Tibial artery (tissue), 4 donors: ENCODE data around the gene DPP6.

Experiments used
- DNase-seq, 2 donors: peaks; one replicate each; pipeline ENCODE4 v3.0.0-alpha.2; 2019
- H3K27ac ChIP-seq, 2 donors: fragments of 200-600 bp; sonication (generic) in 1 of 2; 1 replicate in 1 of 2; 2 replicates in 1 of 2; pipeline ENCODE4 v1.5.1; 2018 to 2019; ENCODE audit warnings: mild to moderate bottlenecking in 1 of 2
- H3K27me3 ChIP-seq, 2 donors: fragments of 200-600 bp; sonication (generic) in 1 of 2; one replicate each; pipeline versions ENCODE4 v1.5.1 to v1.6.0; 2016 to 2019
- H3K36me3 ChIP-seq, 3 donors: fragments of 200-600 bp; sonication (generic) in 2 of 3; one replicate each; pipeline ENCODE4 v1.5.1; 2016 to 2019; ENCODE audit warnings: mild to moderate bottlenecking in 2 of 3
- H3K4me1 ChIP-seq, 4 donors: fragments of 200-600 bp; sonication (generic) in 2 of 4; 1 replicate in 3 of 4; 2 replicates in 1 of 4; pipeline ENCODE4 v1.5.1; 2016 to 2019
- H3K4me3 ChIP-seq, 2 donors: fragments of 200-600 bp; sonication (generic) in 1 of 2; 1 replicate in 1 of 2; 2 replicates in 1 of 2; pipeline ENCODE4 v1.5.1; 2018 to 2019; ENCODE audit warnings: mild to moderate bottlenecking in 2 of 2
- H3K9me3 ChIP-seq, 3 donors: fragments of 200-600 bp; sonication (generic) in 1 of 3; one replicate each; pipeline ENCODE4 v1.5.1; 2016 to 2019
- CTCF ChIP-seq, 2 experiments: fragments of 200-600 bp in 1 of 2; fragments of 450-650 bp in 1 of 2; IDR thresholded peaks; one replicate each; pipeline ENCODE4 v1.5.1; 2017 to 2019; ENCODE audit warnings: antibody characterized with exemption in 2 of 2, mild to moderate bottlenecking in 1 of 2, moderate library complexity in 1 of 2
- intact Hi-C: fragments of 100-400 bp; cut with DNase I; formaldehyde crosslinking; loops from one replicate; pipeline ENCODE4 v1.15.0; 2023; ENCODE audit warnings: low total_unique reads

Gene DPP6

DNA sequence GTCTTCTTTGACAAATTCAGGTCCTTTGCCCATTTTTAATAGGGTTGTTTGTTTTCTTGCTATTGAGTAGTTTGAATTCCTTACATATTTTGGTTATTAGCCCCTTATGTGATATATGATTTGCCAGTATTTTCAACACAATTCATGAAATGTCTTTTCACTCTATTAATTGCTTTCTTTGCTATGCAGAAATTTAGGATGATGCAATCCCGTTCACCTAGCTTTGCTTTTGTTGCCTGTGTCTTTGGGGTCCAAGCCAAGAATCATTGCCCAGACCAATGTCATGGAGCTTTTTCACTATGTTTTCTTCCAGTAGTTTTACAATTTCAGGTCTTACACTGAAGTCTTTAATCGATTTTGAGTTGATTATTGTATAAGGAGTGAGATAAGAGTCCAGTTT lies 796.3 kb downstream of the DPP6 start:
- intact Hi-C loops, result no loop called here
- Histone ChIP-seq H3K36me3 (no peaks in the 10 kb centered on the region), H3K4me1 (no peaks in the 10 kb centered on the region), H3K9me3 (no peaks in the 10 kb centered on the region), H3K27ac (no peak overlapping the region), H3K4me3 (no peak overlapping the region), H3K27me3 (no peaks in the 10 kb centered on the region)
- no peak for TF ChIP-seq CTCF (IDR thresholded peaks at IDR 0.05)
- no peak for DNase-seq

DNA sequence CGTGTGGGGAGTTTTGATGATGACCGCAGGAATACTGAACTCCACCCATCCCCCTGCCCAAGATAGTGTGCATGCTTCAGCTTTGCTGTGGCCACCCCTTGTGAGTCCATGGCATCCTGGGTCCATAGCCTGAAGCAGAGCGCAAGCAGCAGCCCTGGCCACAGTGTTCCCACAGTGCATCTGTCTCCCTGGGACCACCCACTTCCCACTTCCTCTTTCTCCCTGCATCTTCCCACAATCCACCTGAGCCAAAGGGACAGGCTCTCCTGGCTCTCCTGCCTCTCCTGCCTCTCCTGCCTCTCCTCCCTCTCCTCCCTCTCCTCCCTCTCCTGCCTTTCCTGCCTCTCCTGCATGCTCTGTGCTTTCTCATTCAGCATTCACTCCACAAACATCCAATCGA lies 800.0 kb downstream of the DPP6 start:
- TF ChIP-seq CTCF (IDR thresholded peaks at IDR 0.05), result no peak
- H3K4me1 ChIP-seq, result no peaks in the 10 kb centered on the region
- peak in 1 of 2 donors; percentile 44 for DNase-seq
- H3K27ac ChIP-seq, result no peak overlapping the region
- no peak overlapping the region for H3K4me3 ChIP-seq
- H3K9me3 ChIP-seq, result no peaks in the 10 kb centered on the region
- no peaks in the 10 kb centered on the region for H3K27me3 ChIP-seq
- intact Hi-C loops, result no loop called here
- no peaks in the 10 kb centered on the region for H3K36me3 ChIP-seq

GRCh38 chr7:154853063-154853726 lies 801.0 kb downstream of the DPP6 start:
- H3K27ac ChIP-seq, result no peak overlapping the region
- no peaks in the 10 kb centered on the region for H3K36me3 ChIP-seq
- intact Hi-C loops, result no loop called here
- no peak overlapping the region for H3K4me3 ChIP-seq
- TF ChIP-seq CTCF (IDR thresholded peaks at IDR 0.05), result no peak
- H3K9me3 ChIP-seq, result no peaks in the 10 kb centered on the region
- DNase-seq, result peak in 1 of 2 donors; percentile 7
- no peaks in the 10 kb centered on the region for H3K4me1 ChIP-seq
- no peaks in the 10 kb centered on the region for H3K27me3 ChIP-seq

DNA sequence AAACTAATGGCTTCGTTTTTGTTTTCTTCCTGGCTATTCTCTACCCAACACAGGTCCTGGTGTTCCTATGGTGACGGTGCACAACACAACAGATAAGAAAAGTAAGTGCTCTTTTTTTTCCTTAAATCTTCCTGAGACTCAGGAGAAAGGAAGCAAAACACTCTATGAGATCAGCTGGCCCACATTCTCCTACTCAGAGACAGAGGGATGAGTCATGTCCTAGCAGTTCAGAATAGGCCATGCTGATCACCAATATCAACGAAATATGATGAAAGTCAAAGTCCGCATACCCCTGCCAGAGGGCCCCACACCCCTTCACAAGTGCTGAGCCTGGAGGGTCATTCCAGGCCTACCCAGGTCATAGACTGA lies 801.5 kb downstream of the DPP6 start:
- no peaks in the 10 kb centered on the region for H3K27me3 ChIP-seq
- no peaks in the 10 kb centered on the region for H3K9me3 ChIP-seq
- TF ChIP-seq CTCF (IDR thresholded peaks at IDR 0.05), result no peak
- no peaks in the 10 kb centered on the region for H3K4me1 ChIP-seq
- no peak overlapping the region for H3K4me3 ChIP-seq
- no peaks in the 10 kb centered on the region for H3K36me3 ChIP-seq
- peak in 1 of 2 donors; percentile 19 for DNase-seq
- intact Hi-C loops, result no loop called here
- no peak overlapping the region for H3K27ac ChIP-seq

GRCh38 chr7:154854836-154855235 lies 802.6 kb downstream of the DPP6 start:
- Histone ChIP-seq H3K4me3 (no peak overlapping the region), H3K27ac (no peak overlapping the region), H3K9me3 (no peaks in the 10 kb centered on the region), H3K27me3 (no peaks in the 10 kb centered on the region), H3K36me3 (no peaks in the 10 kb centered on the region), H3K4me1 (no peaks in the 10 kb centered on the region)
- no peak for DNase-seq
- no peak for TF ChIP-seq CTCF (IDR thresholded peaks at IDR 0.05)
- intact Hi-C loops, result no loop called here

DNA sequence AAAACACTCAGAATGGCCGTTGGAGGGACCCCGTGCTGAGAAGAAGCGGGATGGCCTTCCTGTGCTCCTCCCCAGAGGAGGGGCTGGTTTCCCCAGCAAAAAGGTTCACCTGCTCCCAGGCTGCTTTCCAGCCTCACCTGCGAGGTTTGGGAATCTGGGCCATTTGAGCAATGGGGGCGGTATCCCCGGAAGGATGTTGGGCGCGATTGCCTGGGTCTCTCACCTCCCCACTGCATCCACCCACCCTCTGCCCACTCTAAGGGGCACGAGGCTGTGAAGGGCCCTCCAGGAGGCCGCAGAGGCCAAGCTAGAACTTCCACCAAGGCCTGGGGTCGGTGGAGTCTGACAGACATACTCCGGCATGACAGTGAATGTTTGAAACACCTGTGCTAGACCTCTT lies 803.2 kb downstream of the DPP6 start:
- no peak for TF ChIP-seq CTCF (IDR thresholded peaks at IDR 0.05)
- Histone ChIP-seq H3K9me3 (no peaks in the 10 kb centered on the region), H3K27me3 (no peaks in the 10 kb centered on the region), H3K4me3 (no peak overlapping the region), H3K36me3 (no peaks in the 10 kb centered on the region), H3K4me1 (no peaks in the 10 kb centered on the region), H3K27ac (no peak overlapping the region)
- peak in 1 of 2 donors; percentile 35 for DNase-seq
- intact Hi-C loops, result no loop called here
